ENCODE measurements around the gene SECISBP2.

The SECISBP2 gene

GRCh38 chr9:89309608-89310474, 8.5 kb upstream of the SECISBP2 start:
- H3K27ac ChIP-seq (ENCODE audit: poor library complexity, severe bottlenecking): peak overlapping the region; percentile 88
- H3K4me1 ChIP-seq (ENCODE audit: insufficient read depth, poor library complexity, severe bottlenecking): peaks cover 10% of the 10 kb centered on the region
- DNase-seq (ENCODE audit: low spot score) (no peak), ATAC-seq (ENCODE audit: low read depth) (no peak)
- no peaks in the 10 kb centered on the region for H3K27me3 ChIP-seq (ENCODE audit: insufficient read depth, poor library complexity, severe bottlenecking)
- TF ChIP-seq CTCF (IDR thresholded peaks at IDR 0.05; ENCODE audit: poor library complexity, severe bottlenecking): no peak
- peaks cover 29% of the 10 kb centered on the region for H3K36me3 ChIP-seq (ENCODE audit: low read depth)
- H3K9me3 ChIP-seq (ENCODE audit: severe bottlenecking): no peaks in the 10 kb centered on the region
- peak overlapping the region; percentile 77 for H3K4me3 ChIP-seq (ENCODE audit: severe bottlenecking)

GRCh38 chr9:89310475-89311345, 7.6 kb upstream of the SECISBP2 start, which contains the start of gene CKS2:
Gene CKS2, plus strand, starts transcription at chr9:89311195. Its CDS starts 98 bp downstream, at chr9:89311293.
- Histone ChIP-seq H3K4me3 (ENCODE audit: severe bottlenecking) (peak within 1 kb of the TSS; percentile 77), H3K4me1 (ENCODE audit: insufficient read depth, poor library complexity, severe bottlenecking) (peaks cover 16% of the 10 kb centered on the region), H3K36me3 (ENCODE audit: low read depth) (peaks cover 38% of the 10 kb centered on the region), H3K9me3 (ENCODE audit: severe bottlenecking) (no peaks in the 10 kb centered on the region), H3K27me3 (ENCODE audit: insufficient read depth, poor library complexity, severe bottlenecking) (no peaks in the 10 kb centered on the region), H3K27ac (ENCODE audit: poor library complexity, severe bottlenecking) (peak within 1 kb of the TSS; percentile 88)
- ATAC-seq (ENCODE audit: low read depth): peak; percentile 90
- peak; percentile 99 for DNase-seq (ENCODE audit: low spot score)
- no peak for TF ChIP-seq CTCF (IDR thresholded peaks at IDR 0.05; ENCODE audit: poor library complexity, severe bottlenecking)

- no peak for ATAC-seq (ENCODE audit: low read depth)
- no peak for DNase-seq (ENCODE audit: low spot score)
- H3K27ac ChIP-seq (ENCODE audit: poor library complexity, severe bottlenecking): peak overlapping the region; percentile 88
- no peaks in the 10 kb centered on the region for H3K9me3 ChIP-seq (ENCODE audit: severe bottlenecking)
- no peaks in the 10 kb centered on the region for H3K27me3 ChIP-seq (ENCODE audit: insufficient read depth, poor library complexity, severe bottlenecking)
- H3K4me1 ChIP-seq (ENCODE audit: insufficient read depth, poor library complexity, severe bottlenecking): peaks cover 23% of the 10 kb centered on the region
- H3K4me3 ChIP-seq (ENCODE audit: severe bottlenecking): peak overlapping the region; percentile 61
- H3K36me3 ChIP-seq (ENCODE audit: low read depth): peaks cover 47% of the 10 kb centered on the region
- no peak for TF ChIP-seq CTCF (IDR thresholded peaks at IDR 0.05; ENCODE audit: poor library complexity, severe bottlenecking)
These were observed 6.7 kb upstream of the SECISBP2 start for GRCh38 chr9:89311346-89312221.

GRCh38 chr9:89312222-89312571, 6.1 kb upstream of the SECISBP2 start:
- Histone ChIP-seq H3K4me3 (ENCODE audit: severe bottlenecking) (peak overlapping the region; percentile 61), H3K4me1 (ENCODE audit: insufficient read depth, poor library complexity, severe bottlenecking) (peaks cover 24% of the 10 kb centered on the region), H3K9me3 (ENCODE audit: severe bottlenecking) (no peaks in the 10 kb centered on the region), H3K27ac (ENCODE audit: poor library complexity, severe bottlenecking) (peak overlapping the region; percentile 88), H3K27me3 (ENCODE audit: insufficient read depth, poor library complexity, severe bottlenecking) (no peaks in the 10 kb centered on the region), H3K36me3 (ENCODE audit: low read depth) (peaks cover 53% of the 10 kb centered on the region)
- no peak for TF ChIP-seq CTCF (IDR thresholded peaks at IDR 0.05; ENCODE audit: poor library complexity, severe bottlenecking)
- ATAC-seq (ENCODE audit: low read depth) (no peak), DNase-seq (ENCODE audit: low spot score) (no peak)

Measured in RWPE2 (cell line).